ENCODE results near the gene SLC35G3.
A peak's percentile ranks its signal among the peaks of the same experiment; 100 is the strongest.
"Not testable (repeated sequence)": the region's sequence is repeated elsewhere in the genome, so short reads cannot be mapped to it uniquely, and the experiment has no call there.

SLC35G3 gene

DNA sequence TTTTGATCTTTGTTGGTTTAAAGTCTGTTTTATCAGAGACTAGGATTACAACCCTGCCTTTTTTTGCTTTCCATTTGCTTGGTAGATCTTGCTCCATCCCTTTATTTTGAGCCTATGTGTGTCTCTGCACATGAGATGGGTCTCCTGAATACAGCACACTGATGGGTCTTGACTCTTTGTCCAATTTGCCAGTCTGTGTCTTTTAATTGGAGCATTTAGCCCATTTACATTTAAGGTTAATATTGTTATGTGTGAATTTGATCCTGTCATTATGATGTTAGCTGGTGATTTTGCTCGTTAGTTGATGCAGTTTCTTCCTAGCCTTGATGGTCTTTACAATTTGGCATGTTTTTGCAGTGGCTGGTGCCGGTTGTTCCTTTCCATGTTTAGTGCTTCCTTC is 8.4 kb upstream of the SLC35G3 start:
- DNase-seq, result not testable (repeated sequence)

DNA sequence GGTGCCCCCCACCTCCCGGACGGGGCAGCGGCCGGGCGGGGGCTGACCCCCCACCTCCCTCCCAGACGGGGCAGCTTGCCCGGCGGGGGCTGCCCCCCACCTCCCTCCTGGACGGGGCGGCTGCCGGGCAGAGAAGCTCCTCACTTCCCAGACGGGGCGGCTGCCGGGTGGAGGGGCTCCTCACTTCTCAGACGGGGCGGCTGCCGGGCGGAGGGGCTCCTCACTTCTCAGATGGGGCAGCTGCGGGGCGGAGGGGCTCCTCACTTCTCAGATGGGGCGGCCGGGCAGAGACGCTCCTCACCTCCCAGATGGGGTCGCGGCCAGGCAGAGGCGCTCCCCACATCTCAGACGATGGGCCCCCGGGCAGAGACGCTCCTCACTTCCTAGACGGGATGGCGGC is 869 bp upstream of the SLC35G3 start:
- DNase-seq, result not testable (repeated sequence)

DNA sequence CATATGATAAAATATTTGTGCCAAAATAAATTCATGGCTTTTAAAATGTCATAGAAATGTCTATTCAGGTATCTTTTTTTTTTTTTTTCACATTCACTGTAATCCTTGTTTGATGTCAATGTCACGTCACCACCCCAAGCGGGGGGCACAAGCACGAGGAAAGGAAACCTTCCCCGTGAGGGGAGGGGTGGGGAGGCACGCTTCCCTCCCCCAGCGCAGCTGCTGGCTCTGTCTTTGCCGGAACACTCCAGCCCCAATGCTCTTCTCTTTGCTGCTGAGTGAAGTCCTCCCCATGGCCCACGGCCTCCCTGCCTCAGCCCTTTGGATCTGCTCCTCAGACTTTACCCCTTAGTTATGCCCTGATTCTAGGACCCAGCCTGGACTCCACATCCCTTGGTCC is 1.5 kb downstream of the SLC35G3 start:
- no peak for DNase-seq

DNA sequence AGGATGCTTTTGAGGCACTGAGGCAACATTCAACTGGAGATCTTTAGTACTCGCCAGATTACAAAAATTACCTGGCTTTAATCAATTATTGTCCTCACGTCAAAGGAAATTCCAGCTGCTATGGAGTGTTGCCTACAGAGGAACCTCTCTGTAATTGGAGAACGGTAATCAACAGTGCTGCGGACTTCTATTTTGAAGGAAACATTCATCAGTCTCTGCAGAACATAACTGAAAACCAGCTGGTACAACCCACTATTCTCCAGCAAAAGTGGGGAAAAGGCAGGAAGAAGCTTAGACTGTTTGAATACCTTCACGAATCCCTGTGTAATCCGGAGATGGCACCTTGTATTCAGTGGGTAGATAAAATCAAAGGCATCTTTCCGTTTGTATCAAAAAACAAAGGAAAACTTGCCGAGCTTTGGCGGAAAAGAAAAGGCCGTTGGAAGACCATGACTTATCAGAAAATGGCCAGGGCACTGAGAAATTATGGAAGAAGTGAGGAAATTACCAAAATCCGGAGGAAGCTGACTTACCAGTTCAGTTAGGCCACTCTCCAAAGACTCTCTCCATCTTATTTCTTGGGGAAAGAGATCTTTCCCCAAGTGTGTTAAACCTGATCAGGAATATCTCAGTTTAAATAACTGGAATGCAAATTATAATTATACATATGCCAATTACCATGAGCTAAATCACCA is 3.0 kb downstream of the SLC35G3 start:
- no peak for DNase-seq

DNA sequence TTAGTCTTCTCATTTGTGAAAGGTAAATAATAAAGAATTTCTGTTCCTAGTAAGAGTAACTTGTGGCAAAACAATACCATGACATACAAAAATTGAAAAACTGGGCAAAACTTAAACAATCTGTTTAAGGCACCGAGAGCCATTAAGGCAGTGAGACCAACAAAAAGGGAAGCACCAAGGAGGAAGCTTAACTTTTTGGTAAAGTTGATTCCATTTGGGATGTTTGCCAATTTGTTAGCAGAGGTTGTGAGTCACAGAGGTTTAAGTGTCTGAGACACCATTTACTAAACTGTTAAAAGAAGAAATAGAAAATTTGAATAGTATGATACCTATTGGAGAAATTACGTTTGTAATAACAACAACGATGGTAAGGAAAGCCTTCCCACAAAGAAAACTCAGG is 4.9 kb downstream of the SLC35G3 start:
- DNase-seq, result peak; percentile 4

DNA sequence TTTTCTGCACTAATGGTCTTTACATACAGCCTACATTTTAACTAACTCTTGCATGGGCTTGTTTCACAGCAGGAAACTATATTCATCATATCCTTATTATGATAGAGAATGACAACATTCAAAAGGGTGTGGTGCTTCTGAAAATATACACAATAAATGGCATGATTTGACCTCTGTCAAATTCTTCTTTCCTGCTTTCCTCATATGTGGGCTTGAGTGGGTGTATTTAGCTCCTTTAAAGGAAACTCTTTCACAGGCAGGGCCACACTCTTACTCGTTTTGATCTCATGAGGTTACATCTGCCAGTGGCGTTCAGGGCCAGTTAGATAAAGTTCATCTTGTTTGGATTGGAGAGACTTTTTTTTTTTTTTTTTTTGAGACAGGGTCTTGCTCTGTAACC is 6.1 kb downstream of the SLC35G3 start:
- DNase-seq, result no peak

DNA sequence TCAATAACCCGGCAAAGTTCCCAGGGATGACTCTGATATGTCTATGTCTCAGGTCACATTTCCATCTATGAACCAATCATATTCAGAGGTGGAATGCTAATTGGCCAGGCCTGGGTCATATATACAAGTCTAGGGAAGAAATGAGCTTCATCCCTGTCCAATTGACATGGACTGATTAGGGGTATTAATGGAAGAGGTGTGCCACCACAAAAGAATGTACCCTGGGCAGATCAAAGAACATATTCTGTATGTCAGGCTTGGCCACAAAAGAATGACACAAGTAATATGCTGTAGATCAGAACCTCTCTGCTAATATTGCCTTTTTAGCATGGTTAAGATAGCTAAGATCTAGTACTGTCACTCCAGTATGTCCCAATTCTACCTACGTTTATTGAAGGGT is 6.7 kb downstream of the SLC35G3 start:
- no peak for DNase-seq

DNA sequence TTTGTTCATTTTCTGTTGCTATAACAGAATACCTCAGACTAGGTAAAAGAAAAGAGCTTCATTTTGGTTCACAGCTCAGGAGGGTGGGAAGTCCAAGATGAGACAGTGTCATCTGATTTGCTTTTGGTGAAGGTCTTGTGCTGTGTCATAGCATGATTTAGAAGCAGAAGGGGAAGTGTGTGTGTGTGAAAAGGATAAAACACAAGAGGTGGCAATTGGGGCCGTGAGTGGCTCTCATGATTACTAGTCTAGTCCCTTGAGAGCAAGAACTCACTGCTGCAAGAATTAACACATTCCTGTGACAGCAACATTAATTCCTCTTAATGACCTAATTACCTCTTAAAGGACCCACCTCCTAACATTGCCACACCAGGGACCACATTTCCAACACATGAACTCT is 8.3 kb downstream of the SLC35G3 start:
- no peak for DNase-seq

DNA sequence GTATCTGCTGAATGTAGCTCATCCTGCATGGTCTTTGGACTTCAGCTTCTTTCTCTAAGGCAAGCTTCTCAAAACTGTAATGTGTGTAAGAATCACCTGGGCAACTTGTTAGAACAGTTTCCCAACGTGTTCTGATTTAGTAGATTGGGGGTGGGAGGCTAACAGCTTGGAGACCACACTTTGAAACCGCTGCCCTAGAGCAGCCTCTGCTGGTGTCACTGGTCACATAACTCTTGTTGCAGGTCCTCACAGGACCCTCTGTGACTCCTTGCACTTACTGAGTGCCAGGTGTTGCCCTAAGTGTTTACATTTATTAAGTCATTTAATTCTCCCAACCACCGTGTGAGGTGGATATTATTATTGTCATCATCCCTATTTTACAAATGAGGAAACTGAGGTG is 9.9 kb downstream of the SLC35G3 start:
- no peak for DNase-seq

DNA sequence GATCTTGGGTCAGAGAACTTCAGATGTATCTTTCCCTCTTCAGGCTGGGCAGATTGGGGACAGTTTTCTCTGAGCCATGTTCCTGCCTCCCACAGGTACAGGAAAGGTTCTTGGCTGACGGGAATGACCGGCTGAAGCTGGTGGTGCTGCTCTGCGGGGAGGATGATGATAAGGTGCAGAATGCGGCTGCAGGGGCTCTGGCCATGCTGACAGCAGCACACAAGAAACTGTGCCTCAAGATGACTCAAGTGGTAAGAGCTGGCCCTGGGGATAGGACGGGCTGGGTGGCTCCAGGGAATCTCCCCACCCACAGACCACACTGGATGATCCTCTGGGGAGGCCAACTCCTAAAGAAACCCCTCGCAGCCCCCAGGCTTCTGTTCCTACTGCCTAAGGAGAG is 10.9 kb downstream of the SLC35G3 start:
- no peak for DNase-seq

DNA sequence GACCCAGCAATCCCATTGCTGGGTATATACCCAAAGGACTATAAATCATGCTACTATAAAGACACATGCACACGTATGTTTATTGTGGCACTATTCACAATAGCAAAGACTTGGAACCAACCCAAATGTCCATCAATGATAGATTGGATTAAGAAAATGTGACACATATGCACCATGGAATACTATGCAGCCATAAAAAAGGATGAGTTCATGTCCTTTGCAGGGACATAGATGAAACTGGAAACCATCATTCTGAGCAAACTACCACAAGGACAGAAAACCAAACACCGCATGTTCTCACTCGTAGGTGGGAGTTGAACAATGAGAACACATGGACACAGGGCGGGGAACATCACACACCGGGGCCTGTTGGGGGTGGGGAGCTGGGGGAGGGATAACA is 14.8 kb downstream of the SLC35G3 start:
- DNase-seq, result not testable (repeated sequence)

DNA sequence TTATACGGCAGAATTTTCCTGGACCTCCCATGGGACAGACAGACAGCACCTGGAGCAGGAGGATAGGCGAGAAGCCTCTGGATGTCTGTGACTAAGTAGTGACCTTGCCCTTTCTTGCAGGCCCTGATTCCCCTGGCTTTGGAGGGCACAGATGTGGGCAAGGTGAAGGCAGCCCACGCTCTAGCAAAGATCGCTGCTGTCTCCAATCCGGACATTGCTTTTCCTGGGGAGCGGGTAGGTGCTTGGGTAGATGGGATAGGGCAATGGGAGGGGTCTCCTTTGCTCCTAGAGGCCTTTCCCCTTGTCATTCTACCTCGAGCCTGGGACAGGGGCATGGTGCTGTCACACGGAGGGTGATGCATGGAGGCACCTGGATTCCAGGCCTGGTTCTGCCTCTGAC is 17.3 kb downstream of the SLC35G3 start:
- DNase-seq, result no peak

DNA sequence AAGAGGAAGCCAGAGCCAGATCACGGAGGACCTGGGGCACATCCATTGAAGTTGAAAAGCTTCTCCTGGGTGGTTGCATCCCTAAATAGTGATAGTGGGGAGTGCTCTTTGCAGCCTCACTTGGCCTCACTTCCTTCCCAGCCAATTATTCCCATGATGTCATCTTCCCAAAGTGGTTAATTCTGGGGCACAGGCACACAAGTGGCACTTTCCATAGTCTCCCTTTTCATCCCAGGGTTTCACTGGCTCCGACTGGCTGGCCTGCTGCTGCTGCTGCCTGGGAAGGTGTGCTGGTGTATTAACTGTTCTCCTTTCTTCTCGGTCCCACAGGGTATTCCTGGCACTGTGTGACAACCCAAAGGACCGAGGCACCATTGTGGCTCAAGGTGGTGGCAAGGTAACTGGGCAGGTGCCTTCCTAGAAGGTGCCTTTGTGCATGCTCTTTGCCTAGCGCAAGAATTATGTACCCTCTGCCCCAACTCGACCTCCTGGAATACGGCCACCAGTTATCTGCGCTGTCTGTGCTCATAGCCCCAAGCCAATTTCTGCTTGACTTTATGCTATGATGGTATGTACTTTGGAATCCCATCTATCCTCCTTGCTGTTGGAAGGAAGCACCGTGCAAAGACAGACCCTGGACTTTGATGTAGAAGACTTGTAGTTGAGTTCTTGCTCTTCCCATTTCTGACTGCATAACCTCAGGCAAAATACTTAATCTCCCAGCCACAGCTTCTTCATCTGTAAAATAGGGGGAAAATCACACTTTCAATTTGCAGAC is 18.4 kb downstream of the SLC35G3 start:
- DNase-seq, result no peak

DNA sequence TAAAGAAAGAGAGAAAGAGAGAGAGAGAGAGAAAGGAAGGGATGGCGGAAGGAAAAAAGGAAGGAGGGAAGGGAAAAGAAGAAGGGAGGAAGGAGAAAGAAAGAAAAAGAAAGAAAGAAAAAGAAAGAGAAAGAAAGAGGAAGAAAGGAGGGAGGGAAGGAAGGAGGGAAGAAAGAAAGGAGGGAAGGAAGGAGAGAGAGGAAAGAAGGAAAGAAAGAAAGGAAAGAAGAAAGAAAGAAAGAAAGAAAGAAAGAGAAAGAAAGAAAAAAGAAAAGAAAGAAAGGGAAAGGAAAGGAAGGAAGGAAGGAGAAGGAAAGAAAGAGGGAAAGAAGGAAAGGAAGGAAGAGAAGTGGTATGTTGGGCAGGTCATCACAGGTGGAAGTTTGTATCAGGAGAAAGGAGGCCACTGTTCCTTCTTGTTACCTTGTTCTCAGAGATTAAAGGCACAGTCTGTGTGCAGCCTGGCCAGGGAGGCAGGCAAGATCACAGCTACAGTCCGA is 19.3 kb downstream of the SLC35G3 start:
- DNase-seq, result no peak

DNA sequence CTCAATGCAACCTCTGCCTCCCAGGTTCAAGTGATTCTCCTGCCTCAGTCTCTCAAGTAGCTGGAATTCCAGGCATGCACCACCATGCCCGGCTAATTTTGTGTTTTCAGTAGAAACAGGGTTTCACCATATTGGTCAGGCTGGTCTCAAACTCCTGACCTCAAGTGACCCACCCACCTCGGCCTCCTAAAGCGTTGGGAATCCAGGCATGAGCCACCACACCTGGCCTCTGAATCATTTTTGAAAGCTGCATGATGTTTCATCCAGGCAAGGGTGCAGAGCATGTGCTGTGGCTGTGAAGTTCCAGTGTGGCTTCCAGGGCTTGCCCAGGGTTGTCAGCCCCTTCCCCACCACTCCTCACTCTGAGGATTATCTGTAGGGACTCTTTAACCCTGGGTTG is 21.9 kb downstream of the SLC35G3 start:
- not testable (repeated sequence) for DNase-seq

DNA sequence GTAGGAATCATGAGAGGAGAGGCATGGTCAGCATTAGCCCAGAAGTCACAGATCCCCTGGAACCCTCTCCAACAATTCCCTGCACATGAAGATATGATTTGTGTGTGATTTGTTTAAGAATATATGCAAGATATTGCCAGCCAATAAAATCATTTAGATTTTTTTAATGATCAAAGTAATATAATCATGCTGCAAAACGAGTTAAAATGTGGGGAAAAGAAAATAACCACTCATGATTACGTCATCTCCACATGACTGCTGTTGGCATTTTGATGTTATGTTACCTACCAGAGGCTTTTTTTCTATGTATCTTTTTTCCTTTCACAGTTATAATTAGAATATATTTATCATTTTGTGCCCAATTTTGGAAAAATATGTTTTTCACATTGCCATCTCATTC is 22.4 kb downstream of the SLC35G3 start:
- no peak for DNase-seq

DNA sequence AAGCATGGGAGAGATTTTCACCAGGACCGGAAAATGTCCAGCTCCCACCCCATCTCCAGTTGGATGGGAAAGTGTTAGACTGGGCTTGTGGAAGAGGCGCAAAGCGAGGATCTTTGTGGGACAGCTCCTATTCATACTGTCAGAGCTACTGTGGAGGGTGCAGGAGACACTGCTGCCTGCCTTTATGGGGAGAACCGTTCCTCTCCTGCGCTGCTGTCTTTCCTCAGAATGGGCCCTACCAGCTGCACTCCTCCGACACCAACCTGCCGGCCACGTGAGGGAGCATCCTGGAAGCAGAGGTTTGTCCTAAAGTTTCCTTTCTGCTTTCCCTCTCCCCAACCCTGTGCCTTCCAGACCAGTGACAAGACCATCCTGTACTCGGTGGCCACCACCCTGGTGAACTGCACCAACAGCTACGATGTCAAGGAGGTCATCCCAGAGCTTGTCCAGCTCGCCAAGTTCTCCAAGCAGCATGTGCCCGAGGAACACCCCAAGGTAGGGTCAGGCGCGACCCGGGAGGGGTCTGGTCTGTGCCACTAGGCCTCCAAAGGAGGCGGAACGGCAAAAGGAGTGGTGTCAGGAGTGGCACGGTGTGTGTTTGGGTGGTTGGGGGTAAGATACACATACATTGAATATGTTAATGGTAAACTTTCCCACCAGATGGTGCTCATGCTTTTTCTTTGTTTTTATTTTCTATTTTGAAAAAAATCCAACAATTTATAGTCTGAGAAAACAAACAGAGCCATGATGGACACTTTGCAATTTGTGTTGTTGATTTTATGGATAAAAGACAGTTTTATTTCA is 23.0 kb downstream of the SLC35G3 start:
- peak; percentile 26 for DNase-seq

DNA sequence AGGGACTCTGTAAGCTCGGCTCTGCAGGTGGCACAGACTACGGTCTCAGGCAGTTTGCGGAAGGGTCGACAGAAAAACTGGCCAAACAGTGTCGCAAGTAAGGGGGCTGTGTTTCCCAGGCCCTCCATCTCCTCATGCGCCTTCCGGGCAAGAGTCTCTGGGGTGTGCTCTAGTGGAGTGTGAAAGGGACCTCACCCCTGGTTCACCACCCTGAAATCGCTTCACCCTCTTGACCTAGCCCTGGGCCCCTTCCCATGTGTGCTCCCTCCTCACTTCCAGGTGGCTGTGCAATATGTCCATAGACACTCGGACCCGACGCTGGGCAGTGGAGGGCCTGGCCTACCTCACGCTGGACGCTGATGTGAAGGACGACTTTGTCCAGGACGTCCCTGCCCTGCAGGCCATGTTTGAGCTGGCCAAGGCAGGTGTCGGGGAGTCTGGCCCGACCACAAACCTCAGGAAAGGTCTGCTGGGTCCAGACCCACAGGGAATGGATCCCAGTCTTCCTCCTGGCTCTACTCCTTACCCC is 24.3 kb downstream of the SLC35G3 start:
- no peak for DNase-seq

DNA sequence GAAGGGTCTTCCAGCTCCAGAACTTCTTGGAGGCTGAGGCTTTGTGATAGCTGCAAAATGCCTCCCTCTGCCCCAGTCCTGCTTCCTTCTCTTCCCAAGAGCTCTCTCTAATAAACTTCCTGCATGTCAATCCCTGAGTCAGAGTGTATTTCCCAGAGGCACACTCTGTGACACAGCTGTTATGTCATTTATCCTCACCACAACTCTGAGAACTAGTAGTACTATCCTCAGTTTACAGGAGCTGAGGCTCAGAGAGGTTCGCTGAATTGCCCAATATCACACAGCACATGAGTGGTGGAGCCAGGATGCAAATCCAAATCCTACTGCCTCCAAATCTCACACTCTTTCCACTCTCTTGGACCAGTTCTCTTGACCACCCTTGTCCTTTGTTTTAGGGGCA is 26.5 kb downstream of the SLC35G3 start:
- peak; percentile 1 for DNase-seq

DNA sequence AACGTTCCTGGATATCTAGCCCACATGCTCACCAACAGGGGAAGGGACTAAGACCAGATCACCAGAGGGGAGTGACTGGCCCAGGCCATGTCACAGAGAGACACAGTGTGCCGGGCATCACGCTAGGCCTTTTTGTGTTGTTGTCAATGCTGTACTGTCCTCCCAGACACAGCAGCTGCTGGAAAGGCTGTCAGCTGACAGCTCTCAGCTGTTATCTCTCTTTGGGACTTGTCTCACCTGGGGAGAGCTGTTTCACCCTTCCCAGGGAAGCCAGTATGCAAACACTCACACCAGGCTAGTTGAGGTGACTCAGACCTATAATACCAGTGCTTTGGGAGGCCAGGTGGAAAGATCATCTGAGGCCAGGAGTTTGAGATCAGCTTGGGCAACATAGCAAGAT is 27.1 kb downstream of the SLC35G3 start:
- DNase-seq, result no peak

DNA sequence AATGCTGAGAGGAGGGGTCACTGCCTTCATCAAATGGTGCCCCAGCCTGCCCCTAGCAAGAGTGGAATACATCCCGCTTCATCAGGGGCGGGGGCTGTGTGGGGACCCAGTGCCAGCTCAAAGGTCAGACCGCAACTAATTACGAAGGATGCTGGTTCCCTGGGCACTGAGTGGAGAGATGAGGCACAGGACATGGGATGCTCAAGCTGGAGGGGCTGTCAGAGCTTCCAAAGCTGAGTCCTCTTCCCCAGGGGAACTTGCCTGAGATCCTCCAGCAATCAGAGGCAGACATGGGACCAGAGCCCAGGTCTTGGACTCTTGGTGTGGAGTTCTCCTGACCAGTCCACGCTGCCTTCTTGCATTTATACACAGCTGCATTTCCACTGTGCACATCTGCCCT is 27.7 kb downstream of the SLC35G3 start:
- DNase-seq, result no peak

DNA sequence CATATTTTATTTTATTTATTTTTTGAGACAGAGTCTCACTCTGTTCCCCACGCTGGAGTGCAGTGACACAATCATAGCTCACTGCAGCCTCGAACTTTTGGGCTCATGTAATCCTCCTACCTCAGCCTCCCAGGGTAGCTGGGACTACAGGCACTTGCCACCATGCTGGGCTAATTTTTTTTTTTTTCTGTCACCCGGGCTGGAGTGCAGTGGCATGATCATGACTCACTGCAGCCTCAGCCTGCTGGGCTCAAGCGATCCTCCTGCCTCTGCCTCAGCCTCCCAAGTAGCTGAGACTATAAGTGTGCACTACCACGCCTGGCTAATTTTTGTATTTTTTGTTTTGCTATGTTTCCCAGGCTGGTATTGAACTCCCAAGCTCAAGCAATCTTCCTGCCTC is 29.5 kb downstream of the SLC35G3 start:
- no peak for DNase-seq

DNA sequence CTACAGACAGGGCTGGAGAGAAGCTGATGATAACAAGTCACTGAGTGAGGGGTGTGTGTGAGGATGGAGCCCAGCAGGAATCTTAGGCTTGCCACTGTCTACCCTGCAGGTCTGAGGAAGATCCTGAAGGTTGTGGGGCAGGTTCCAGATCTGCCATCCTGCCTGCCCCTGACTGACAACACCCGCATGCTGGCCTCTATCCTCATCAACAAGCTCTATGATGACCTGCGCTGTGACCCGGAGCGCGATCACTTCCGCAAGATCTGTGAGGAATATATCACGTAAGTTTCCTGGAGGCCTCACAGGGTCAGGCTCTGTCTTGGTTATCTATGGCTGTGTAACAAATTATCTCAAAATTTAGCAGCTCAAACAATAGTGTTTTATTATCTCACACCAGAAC is 30.3 kb downstream of the SLC35G3 start:
- no peak for DNase-seq

Data from fibroblast of upper back skin (primary cell).